Dendritic cell treated with granulocyte-macrophage colony-stimulating factor and Interleukin-4, amounts not matched to agents 40 ng/mL and 50 ng/mL, for 4 days (primary cell): Measurements from ENCODE around the gene IKZF2.
A peak's percentile ranks its signal among the peaks of the same experiment; 100 is the strongest.

Experiments
- H3K27ac Mint-ChIP-seq: one replicate; pipeline ENCODE4 v1.8.0; 2022; ENCODE audit warnings: mild to moderate bottlenecking, mixed read lengths
- H3K27me3 Mint-ChIP-seq: one replicate; pipeline ENCODE4 v1.8.0; 2022; ENCODE audit warnings: mild to moderate bottlenecking, mixed read lengths
- H3K36me3 Mint-ChIP-seq: one replicate; pipeline ENCODE4 v1.8.0; 2022; ENCODE audit warnings: low read depth, mixed read lengths
- H3K4me1 Mint-ChIP-seq: one replicate; pipeline ENCODE4 v1.8.0; 2022; ENCODE audit warnings: low read depth, mixed read lengths
- H3K4me3 Mint-ChIP-seq: one replicate; pipeline ENCODE4 v1.8.0; 2022; ENCODE audit warnings: mild to moderate bottlenecking, moderate library complexity, mixed read lengths
- H3K9me3 Mint-ChIP-seq: one replicate; pipeline ENCODE4 v1.8.0; 2022; ENCODE audit warnings: mixed read lengths
- intact Hi-C: fragments of 100-400 bp; cut with micrococcal nuclease; formaldehyde crosslinking; loops from one replicate; pipeline ENCODE4 v1.15.0; 2022

Gene IKZF2

DNA sequence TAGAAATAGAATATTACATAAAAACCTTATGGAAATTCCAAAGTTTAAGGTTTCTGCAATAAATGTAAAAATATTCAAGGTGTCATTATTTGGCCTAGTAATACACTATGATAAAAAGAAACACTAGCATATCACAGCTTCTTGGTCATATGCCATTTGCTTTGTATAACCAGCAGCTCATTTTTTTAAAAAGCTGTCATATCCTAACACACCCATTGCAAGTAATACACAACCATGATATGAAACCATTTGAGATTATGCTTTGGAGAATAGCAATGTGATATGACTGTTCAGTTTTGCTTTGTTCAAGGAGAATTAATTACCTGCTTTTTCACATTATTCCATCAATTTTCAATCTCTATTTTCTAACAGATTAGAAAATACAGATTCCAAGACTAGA is 149.0 kb downstream of the IKZF2 start:
- H3K4me1 Mint-ChIP-seq: no peaks in the 10 kb centered on the region
- H3K36me3 Mint-ChIP-seq: no peaks in the 10 kb centered on the region
- H3K4me3 Mint-ChIP-seq: no peak overlapping the region
- H3K27ac Mint-ChIP-seq: no peak overlapping the region
- no peaks in the 10 kb centered on the region for H3K9me3 Mint-ChIP-seq
- no peaks in the 10 kb centered on the region for H3K27me3 Mint-ChIP-seq
- intact Hi-C loops: no loop called here

DNA sequence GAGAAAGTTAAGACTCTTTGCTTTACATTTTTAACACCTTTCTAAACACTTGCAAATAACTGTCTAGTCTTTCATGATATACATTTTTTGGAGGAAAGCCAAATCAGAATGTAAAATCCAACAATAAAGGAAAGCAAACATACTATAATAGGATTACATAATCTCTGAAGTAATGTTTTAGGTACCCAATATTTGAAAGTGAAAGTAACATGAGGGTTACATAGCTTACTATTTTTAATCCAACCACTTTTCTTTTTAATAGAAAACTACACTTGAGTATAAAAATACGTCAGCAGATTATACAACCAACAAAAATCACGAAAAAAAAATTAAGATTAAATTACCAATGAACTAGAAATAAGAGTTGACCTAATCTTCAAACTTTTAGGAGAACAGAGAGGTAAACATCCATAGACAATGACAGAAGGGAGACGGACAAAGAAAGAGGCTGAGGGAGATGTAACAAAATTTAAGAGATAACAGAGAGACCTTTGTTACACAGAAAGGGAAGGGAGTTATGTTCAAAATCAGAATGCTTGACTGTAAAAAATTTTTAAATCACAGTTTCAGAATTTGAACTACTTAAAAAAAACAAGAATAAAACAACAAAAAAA is 150.0 kb downstream of the IKZF2 start:
- no peak overlapping the region for H3K4me3 Mint-ChIP-seq
- H3K4me1 Mint-ChIP-seq: no peaks in the 10 kb centered on the region
- no peaks in the 10 kb centered on the region for H3K27me3 Mint-ChIP-seq
- no peak overlapping the region for H3K27ac Mint-ChIP-seq
- H3K9me3 Mint-ChIP-seq: no peaks in the 10 kb centered on the region
- intact Hi-C loops: no loop called here
- no peaks in the 10 kb centered on the region for H3K36me3 Mint-ChIP-seq

DNA sequence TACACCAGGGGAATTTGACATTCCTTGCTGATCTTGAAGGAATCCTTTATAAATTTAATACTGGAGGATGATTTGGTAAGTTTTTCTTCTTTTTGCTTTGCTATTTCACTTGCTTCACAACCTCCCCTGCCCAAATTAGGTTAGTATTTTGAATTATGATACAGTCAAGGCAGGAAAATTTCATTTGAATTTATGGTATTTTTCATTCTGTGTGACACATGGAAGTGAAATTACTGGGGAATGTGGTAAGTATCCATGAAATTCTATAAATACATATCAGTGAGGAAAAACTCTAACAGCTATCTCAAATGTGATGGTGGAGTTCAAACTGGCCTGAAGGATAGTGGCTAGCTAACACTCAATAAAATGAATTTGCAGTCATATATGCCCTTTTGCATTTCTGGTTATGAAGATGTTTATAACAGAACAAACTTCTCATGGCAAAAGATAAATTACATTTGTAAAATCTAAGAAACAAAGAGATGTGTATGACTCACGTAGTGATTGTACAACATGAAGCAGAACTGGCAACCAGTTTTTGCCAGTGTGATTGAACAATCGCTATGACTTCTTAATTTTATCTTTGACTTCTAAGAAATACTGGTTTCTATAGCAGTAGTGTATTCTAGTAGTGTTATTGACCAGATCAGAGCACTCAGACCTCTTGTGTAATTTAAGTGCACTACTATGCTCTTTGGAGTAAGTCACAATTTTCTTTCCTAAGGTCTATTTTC is 152.6 kb downstream of the IKZF2 start:
- Mint-ChIP-seq H3K4me3 (no peak overlapping the region), H3K4me1 (no peaks in the 10 kb centered on the region), H3K9me3 (no peaks in the 10 kb centered on the region), H3K36me3 (no peaks in the 10 kb centered on the region), H3K27me3 (no peaks in the 10 kb centered on the region), H3K27ac (no peak overlapping the region)
- intact Hi-C loops: no loop called here

DNA sequence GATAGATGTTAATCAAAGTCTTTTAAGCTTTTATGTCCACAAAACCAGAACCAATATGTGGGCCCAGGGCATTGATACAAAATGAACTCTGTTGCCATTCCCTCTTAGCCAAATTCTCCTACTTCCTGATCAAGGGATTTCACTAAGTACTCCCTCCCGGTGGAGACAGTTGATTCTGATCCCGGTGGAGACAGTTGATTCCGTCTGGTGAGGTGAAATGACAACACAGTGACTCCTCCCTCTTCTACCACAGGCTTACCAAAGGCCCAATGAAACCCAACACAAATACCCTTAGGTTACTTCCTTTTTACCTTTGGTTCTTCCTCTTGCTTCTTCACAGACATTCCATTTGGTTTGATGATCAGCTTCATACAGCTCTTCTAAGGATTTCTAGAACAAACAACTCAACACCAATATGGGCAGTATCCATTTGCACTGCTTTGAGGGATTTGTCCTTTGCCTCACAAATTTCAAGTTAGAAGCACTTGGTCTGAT is 153.8 kb downstream of the IKZF2 start:
- H3K4me3 Mint-ChIP-seq: no peak overlapping the region
- no peak overlapping the region for H3K27ac Mint-ChIP-seq

DNA sequence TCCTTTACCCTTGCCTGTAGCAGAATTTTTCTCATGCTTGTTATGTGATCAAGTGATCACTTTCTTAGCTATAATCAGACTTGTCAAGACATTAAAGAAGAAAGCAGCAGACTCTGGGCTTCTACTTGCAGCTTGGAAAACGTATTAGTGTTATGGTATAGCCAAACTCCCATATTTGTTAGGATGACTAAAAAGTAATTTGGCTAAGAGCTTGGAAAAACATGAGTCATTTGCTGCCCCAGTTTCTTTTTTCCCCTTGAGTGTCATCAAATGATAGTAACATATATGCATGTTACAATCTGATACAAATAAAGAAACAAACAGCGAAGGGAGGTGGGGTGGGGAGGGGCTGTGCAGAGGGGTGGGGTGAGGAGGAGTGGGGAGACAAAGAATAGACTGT is 155.5 kb downstream of the IKZF2 start:
- Mint-ChIP-seq H3K36me3 (no peaks in the 10 kb centered on the region), H3K4me1 (no peaks in the 10 kb centered on the region), H3K4me3 (no peak overlapping the region), H3K9me3 (no peaks in the 10 kb centered on the region), H3K27me3 (no peaks in the 10 kb centered on the region), H3K27ac (no peak overlapping the region)
- intact Hi-C loops: no loop called here

More for the DNA sequence above, 153.8 kb downstream of the IKZF2 start:
- Mint-ChIP-seq H3K4me1 (no peaks in the 10 kb centered on the region), H3K36me3 (no peaks in the 10 kb centered on the region), H3K27me3 (no peaks in the 10 kb centered on the region), H3K9me3 (no peaks in the 10 kb centered on the region)
- intact Hi-C loops: no loop called here

DNA sequence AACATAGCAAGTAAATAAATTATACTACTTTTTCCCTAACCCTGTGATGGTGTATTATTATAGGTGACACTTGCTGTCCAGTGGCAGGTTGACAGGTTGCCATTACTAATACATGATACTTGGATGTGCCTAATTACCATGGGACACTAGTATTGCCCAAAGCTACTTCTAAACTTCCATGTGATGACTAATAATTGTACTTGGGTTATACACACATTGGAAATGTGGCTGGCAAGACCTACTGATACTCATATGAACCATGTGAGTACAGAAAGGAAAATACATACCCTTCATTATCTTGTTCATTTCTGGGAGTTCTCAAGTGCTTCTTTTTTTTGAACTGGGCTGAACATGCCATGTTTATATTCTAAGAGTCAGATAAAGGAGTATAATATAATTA is 156.4 kb downstream of the IKZF2 start:
- H3K9me3 Mint-ChIP-seq: no peaks in the 10 kb centered on the region
- H3K4me3 Mint-ChIP-seq: no peak overlapping the region
- no peaks in the 10 kb centered on the region for H3K27me3 Mint-ChIP-seq
- H3K4me1 Mint-ChIP-seq: no peaks in the 10 kb centered on the region
- intact Hi-C loops: no loop called here
- no peaks in the 10 kb centered on the region for H3K36me3 Mint-ChIP-seq
- no peak overlapping the region for H3K27ac Mint-ChIP-seq

DNA sequence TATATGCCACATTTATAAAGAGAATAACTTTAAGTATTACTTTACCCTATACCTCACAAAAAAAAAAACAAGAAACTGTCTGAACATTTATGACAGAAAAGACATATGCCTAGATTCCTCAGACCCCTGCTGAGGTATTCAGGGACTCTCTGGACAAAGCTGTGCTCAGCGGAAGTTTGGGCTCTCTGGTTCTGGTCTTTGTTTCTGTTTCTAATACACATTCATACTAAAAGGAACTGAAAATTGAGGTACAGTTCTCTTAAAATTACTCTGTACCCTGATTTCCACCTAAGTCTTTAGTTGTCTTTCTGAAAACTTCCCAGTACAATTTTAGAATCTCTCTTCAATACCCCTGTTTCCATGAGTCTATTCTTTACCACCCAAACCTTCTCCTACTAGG is 160.3 kb downstream of the IKZF2 start:
- Mint-ChIP-seq H3K27ac (no peak overlapping the region), H3K4me3 (no peak overlapping the region), H3K36me3 (no peaks in the 10 kb centered on the region), H3K27me3 (no peaks in the 10 kb centered on the region), H3K4me1 (no peaks in the 10 kb centered on the region), H3K9me3 (peaks cover 9% of the 10 kb centered on the region)
- intact Hi-C loops: no loop called here

DNA sequence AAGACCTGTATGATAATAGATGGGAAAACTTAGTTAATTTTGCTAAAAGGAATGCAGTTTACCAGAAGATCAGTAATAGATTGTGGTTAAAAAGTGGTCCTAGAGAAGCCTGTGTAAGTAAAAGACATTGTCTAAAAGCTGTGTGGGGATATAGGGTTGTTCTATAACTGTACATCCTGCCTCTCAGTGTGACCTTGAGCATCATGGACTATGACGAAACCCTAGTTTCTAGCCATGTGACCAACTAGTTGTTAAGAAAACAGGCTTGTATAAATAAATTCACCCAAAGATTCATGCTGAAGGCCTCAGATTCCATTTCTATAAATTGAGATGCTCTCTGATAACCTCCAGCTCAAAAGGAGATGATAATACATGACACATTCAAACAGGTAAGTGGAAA is 160.7 kb downstream of the IKZF2 start:
- H3K27ac Mint-ChIP-seq: no peak overlapping the region
- H3K4me1 Mint-ChIP-seq: no peaks in the 10 kb centered on the region
- peaks cover 9% of the 10 kb centered on the region for H3K9me3 Mint-ChIP-seq

DNA sequence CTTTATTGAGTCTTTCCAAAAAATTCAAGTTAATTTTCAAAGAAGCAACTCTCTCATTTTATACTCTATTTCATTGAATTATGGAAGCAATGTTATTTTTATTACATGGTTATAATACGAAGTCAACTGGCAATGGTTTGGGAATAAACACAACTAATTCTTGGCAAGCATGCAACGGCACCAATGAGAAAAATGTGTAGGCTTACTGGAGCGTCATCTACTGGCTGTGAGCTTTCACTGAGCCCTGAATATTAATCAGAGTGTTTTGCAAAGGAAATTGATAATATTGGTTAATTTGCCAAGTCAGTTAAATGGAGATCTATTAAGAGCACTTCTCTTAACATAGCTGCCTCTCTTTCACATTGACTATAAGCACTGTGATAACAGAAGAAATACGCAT is 163.9 kb downstream of the IKZF2 start:
- Mint-ChIP-seq H3K27me3 (no peaks in the 10 kb centered on the region), H3K27ac (no peak overlapping the region), H3K4me3 (no peak overlapping the region), H3K9me3 (peaks cover 9% of the 10 kb centered on the region), H3K36me3 (no peaks in the 10 kb centered on the region), H3K4me1 (no peaks in the 10 kb centered on the region)
- intact Hi-C loops: no loop called here

More for the DNA sequence above, 160.7 kb downstream of the IKZF2 start:
- intact Hi-C loops: no loop called here
- H3K36me3 Mint-ChIP-seq: no peaks in the 10 kb centered on the region
- H3K4me3 Mint-ChIP-seq: no peak overlapping the region
- no peaks in the 10 kb centered on the region for H3K27me3 Mint-ChIP-seq

DNA sequence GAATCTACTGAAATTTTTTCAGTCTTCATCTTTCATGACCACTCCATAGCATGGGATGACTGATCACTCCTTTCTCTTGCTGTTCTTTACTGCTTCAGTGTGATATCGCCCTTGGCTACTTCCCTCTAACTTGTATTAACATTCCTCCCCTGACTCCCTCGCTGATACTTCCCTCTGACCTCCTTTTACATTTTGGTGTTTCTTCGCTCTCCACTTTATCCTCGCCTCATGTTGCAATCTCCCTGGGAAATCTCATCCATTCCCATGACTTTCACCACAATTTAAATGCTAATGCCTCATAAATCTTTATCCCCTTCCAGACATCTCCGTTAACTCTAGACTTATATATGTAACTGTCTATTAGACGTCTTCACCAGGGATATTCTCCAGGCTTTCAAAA is 167.3 kb downstream of the IKZF2 start:
- no peaks in the 10 kb centered on the region for H3K4me1 Mint-ChIP-seq
- peaks cover 9% of the 10 kb centered on the region for H3K9me3 Mint-ChIP-seq
- H3K4me3 Mint-ChIP-seq: no peak overlapping the region
- H3K36me3 Mint-ChIP-seq: no peaks in the 10 kb centered on the region
- H3K27ac Mint-ChIP-seq: no peak overlapping the region
- intact Hi-C loops: no loop called here
- H3K27me3 Mint-ChIP-seq: no peaks in the 10 kb centered on the region

DNA sequence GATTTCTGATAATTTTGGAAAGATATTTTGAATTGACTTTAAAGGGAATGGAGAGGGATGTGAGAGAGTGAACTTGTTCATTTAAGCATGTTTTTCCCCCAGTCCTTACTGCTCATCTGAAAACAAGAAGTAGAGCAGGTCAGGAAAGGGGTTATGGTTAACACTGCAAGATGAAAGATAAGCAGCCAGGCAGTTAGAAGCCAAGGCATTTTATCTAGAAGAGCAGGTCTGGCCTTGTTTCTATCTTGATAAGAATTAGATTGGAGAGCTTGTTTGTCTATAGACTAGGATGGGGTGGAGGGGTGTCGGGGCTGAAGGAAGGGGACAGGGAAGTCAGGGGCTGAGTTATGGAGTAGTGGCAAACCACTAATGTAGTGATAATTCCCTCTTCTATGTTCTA is 171.6 kb downstream of the IKZF2 start:
- H3K4me1 Mint-ChIP-seq: peaks cover 6% of the 10 kb centered on the region
- H3K4me3 Mint-ChIP-seq: no peak overlapping the region
- no peaks in the 10 kb centered on the region for H3K36me3 Mint-ChIP-seq
- H3K27me3 Mint-ChIP-seq: no peaks in the 10 kb centered on the region
- H3K9me3 Mint-ChIP-seq: no peaks in the 10 kb centered on the region
- no peak overlapping the region for H3K27ac Mint-ChIP-seq
- intact Hi-C loops: no loop called here

DNA sequence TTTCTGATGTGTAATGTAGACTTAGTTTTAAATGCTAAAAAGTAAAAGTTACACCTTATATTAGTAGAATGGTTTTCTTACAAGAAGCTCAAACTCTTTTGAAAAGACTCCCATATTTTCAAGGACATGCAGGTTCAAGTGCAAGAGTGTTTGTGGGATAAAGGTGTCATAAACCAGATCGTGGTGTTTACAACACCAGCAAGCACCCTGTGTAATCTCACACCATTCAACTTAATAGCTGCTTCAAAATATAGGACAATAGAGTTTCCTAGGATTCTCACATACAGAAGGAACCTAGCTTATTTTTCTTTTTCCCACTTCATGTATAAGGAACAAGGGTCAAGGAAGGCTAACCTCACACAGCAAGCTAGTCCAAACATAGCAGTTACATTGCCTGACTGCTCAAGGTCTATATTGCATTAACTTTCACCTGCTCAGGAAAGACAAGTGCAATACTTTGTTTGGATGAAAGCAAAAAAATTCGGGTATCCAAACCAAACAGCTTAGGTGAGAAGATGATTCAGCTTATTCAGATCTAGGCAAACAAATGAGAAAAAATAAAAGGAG is 172.3 kb downstream of the IKZF2 start:
- intact Hi-C loops: no loop called here
- Mint-ChIP-seq H3K27me3 (no peaks in the 10 kb centered on the region), H3K27ac (no peak overlapping the region), H3K4me3 (no peak overlapping the region), H3K36me3 (no peaks in the 10 kb centered on the region), H3K4me1 (peaks cover 10% of the 10 kb centered on the region), H3K9me3 (no peaks in the 10 kb centered on the region)

DNA sequence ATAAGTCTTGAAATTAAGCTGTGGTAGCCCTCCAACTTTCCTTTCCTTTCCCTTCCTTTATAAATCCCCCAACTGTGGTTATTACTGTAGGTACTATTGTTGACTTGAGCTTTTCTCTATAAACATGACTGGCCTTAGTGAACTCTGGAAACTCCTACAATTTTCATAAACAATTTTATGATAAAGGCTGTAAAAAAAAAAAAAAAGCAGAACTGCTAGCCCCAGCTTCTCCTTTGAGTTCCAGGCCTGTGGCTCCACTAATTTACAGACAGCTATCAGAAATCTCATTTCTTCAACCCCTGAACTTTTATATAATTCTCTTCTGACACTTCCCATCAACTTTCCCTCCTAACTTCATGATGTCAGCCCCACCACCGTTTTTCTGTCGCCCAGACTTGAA is 174.3 kb downstream of the IKZF2 start:
- no peaks in the 10 kb centered on the region for H3K27me3 Mint-ChIP-seq
- H3K27ac Mint-ChIP-seq: no peak overlapping the region
- intact Hi-C loops: no loop called here
- H3K36me3 Mint-ChIP-seq: no peaks in the 10 kb centered on the region
- peaks cover 10% of the 10 kb centered on the region for H3K4me1 Mint-ChIP-seq
- H3K4me3 Mint-ChIP-seq: no peak overlapping the region
- no peaks in the 10 kb centered on the region for H3K9me3 Mint-ChIP-seq

DNA sequence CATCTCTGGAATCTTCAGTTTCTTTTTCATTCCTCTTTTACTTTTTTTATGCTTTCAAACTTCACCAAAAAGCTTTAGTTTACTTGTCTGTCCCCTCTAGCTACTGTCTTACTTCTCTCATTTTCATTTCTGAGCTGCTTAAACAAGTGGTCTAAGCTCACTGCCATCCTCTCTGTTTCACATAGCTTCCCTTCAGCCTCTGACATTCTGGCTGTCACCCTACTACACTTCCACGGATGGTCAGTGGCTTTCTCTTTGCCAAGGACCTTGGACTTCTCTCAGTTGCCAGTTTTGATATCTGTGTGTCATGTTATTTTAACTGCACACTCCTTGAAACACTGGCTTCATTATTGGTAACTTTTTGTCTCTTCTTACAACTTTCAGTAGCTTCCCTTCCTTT is 176.1 kb downstream of the IKZF2 start:
- Mint-ChIP-seq H3K27me3 (no peaks in the 10 kb centered on the region), H3K4me3 (no peak overlapping the region), H3K27ac (peak overlapping the region; percentile 9), H3K9me3 (no peaks in the 10 kb centered on the region), H3K36me3 (no peaks in the 10 kb centered on the region), H3K4me1 (peaks cover 10% of the 10 kb centered on the region)
- intact Hi-C loops: no loop called here
